Tibial nerve (tissue), 3 donors: ENCODE measurements around the gene FBXL17.

Experiments used
- CTCF ChIP-seq, 5 experiments: fragments of 200-600 bp in 3 of 5; fragments of 450-650 bp in 2 of 5; sonication (generic) in 3 of 5; IDR thresholded peaks; one replicate each; pipeline ENCODE4 v1.5.1; 2016 to 2019; ENCODE audit warnings: antibody characterized with exemption in 5 of 5, mild to moderate bottlenecking in 3 of 5, moderate library complexity in 2 of 5
- POLR2A ChIP-seq, 2 donors: fragments of 450-650 bp; IDR thresholded peaks; one replicate each; pipeline ENCODE4 v1.6.1; 2017; ENCODE audit warnings: antibody characterized with exemption in 2 of 2, mild to moderate bottlenecking in 2 of 2, moderate library complexity in 2 of 2

- TF ChIP-seq POLR2A (IDR thresholded peaks at IDR 0.05), result no peak
- TF ChIP-seq CTCF (IDR thresholded peaks at IDR 0.05), result no peak
Observed at GRCh38 chr5:107815109-107815508, 566.8 kb downstream of the FBXL17 start.
